ENCODE data around the gene YWHAB. TPM values are rescaled to one million over a fixed set of nuclear protein-coding genes. Genes with fewer than 3 reads are reported as not detected.

The YWHAB gene
- total RNA-seq, 2 donors from 2014 or later: 183 to 193 TPM

GRCh38 chr20:44952731-44953130 is 67.2 kb downstream of the YWHAB start:
- Histone ChIP-seq H3K4me1 (ENCODE audit: control insufficient read depth, insufficient read depth, low read length) (peaks cover 12% of the 10 kb centered on the region), H3K9me3 (ENCODE audit: control insufficient read depth, low read length) (no peaks in the 10 kb centered on the region), H3K27me3 (ENCODE audit: control insufficient read depth, insufficient read depth, low read length, poor library complexity, severe bottlenecking) (no peaks in the 10 kb centered on the region), H3K36me3 (ENCODE audit: control insufficient read depth, insufficient read depth, low read length) (peaks cover 87% of the 10 kb centered on the region), H3K4me3 (ENCODE audit: low read length) (no peak overlapping the region), H3K9ac (ENCODE audit: extremely low read depth, low read length, poor library complexity, severe bottlenecking) (no peak overlapping the region), H3K27ac (ENCODE audit: low read depth, low read length) (no peak overlapping the region)
- peaks cover 86% of the 10 kb centered on the region for H3K36me3 Mint-ChIP-seq (ENCODE audit: low read depth)
- DNase-seq: no peak
- no peaks in the 10 kb centered on the region for H3K27me3 Mint-ChIP-seq (ENCODE audit: insufficient read depth)
- H3K9me3 Mint-ChIP-seq: no peaks in the 10 kb centered on the region
- 92 to 94% methylated on average over 1 of the region's 1 CpG for WGBS, 2 experiments (ENCODE audit: insufficient coverage in 1 of 2, insufficient read length in 1 of 2)
- no peak for TF ChIP-seq CTCF (conservative IDR thresholded peaks at IDR 0.05)
- peaks cover 22% of the 10 kb centered on the region for H3K4me1 Mint-ChIP-seq
- H3K27ac Mint-ChIP-seq: no peak overlapping the region
- no peak overlapping the region for H3K4me3 Mint-ChIP-seq

- Histone ChIP-seq H3K36me3 (ENCODE audit: control insufficient read depth, insufficient read depth, low read length) (peaks cover 81% of the 10 kb centered on the region), H3K27me3 (ENCODE audit: control insufficient read depth, insufficient read depth, low read length, poor library complexity, severe bottlenecking) (no peaks in the 10 kb centered on the region), H3K4me3 (ENCODE audit: low read length) (peak overlapping the region; percentile 16), H3K9me3 (ENCODE audit: control insufficient read depth, low read length) (no peaks in the 10 kb centered on the region), H3K9ac (ENCODE audit: extremely low read depth, low read length, poor library complexity, severe bottlenecking) (no peak overlapping the region), H3K4me1 (ENCODE audit: control insufficient read depth, insufficient read depth, low read length) (peaks cover 15% of the 10 kb centered on the region), H3K27ac (ENCODE audit: low read depth, low read length) (no peak overlapping the region)
- Mint-ChIP-seq H3K27ac (peak overlapping the region; percentile 7), H3K27me3 (ENCODE audit: insufficient read depth) (no peaks in the 10 kb centered on the region), H3K9me3 (no peaks in the 10 kb centered on the region), H3K4me1 (peaks cover 33% of the 10 kb centered on the region), H3K36me3 (ENCODE audit: low read depth) (peaks cover 82% of the 10 kb centered on the region), H3K4me3 (no peak overlapping the region)
- TF ChIP-seq CTCF (conservative IDR thresholded peaks at IDR 0.05): no peak
- DNase-seq: no peak
- WGBS, 2 experiments (ENCODE audit: insufficient coverage in 1 of 2, insufficient read length in 1 of 2): 83 to 84% methylated on average over 4 to 5 of the region's 5 CpGs
Measured at GRCh38 chr20:44954211-44954610, 68.7 kb downstream of the YWHAB start.

GRCh38 chr20:44955270-44955669 is 69.8 kb downstream of the YWHAB start:
- Mint-ChIP-seq H3K36me3 (ENCODE audit: low read depth) (peaks cover 74% of the 10 kb centered on the region), H3K27ac (no peak overlapping the region), H3K9me3 (no peaks in the 10 kb centered on the region), H3K4me3 (no peak overlapping the region), H3K4me1 (peaks cover 38% of the 10 kb centered on the region), H3K27me3 (ENCODE audit: insufficient read depth) (no peaks in the 10 kb centered on the region)
- DNase-seq: no peak
- Histone ChIP-seq H3K36me3 (ENCODE audit: control insufficient read depth, insufficient read depth, low read length) (peaks cover 70% of the 10 kb centered on the region), H3K4me1 (ENCODE audit: control insufficient read depth, insufficient read depth, low read length) (peaks cover 15% of the 10 kb centered on the region), H3K4me3 (ENCODE audit: low read length) (no peak overlapping the region), H3K9ac (ENCODE audit: extremely low read depth, low read length, poor library complexity, severe bottlenecking) (no peak overlapping the region), H3K27ac (ENCODE audit: low read depth, low read length) (no peak overlapping the region), H3K27me3 (ENCODE audit: control insufficient read depth, insufficient read depth, low read length, poor library complexity, severe bottlenecking) (no peaks in the 10 kb centered on the region), H3K9me3 (ENCODE audit: control insufficient read depth, low read length) (no peaks in the 10 kb centered on the region)
- TF ChIP-seq CTCF (conservative IDR thresholded peaks at IDR 0.05): no peak
- WGBS, 2 experiments (ENCODE audit: insufficient coverage in 1 of 2, insufficient read length in 1 of 2): 95 to 100% methylated on average over 3 to 4 of the region's 4 CpGs

All from endodermal cell (in vitro differentiated cells).